ENCODE data around the gene INO80C.
"Not testable (repeated sequence)": the region's sequence is repeated elsewhere in the genome, so short reads cannot be mapped to it uniquely, and the experiment has no call there.

Gene INO80C

GRCh38 chr18:35457140-35457704 is 40.5 kb downstream of the INO80C start:
- FAIRE-seq, result peak; percentile 11

GRCh38 chr18:35455926-35456763 is 41.6 kb downstream of the INO80C start:
- FAIRE-seq, result no peak

GRCh38 chr18:35454803-35455202 is 43.0 kb downstream of the INO80C start:
- FAIRE-seq, result no peak

GRCh38 chr18:35453065-35453464 is 44.7 kb downstream of the INO80C start:
- FAIRE-seq, result not testable (repeated sequence)

- FAIRE-seq, result no peak
Measured at GRCh38 chr18:35451916-35452315, 45.8 kb downstream of the INO80C start.

- FAIRE-seq, result no peak
Measured at GRCh38 chr18:35451032-35451431, 46.7 kb downstream of the INO80C start.

- no peak for FAIRE-seq
Measured at GRCh38 chr18:35444636-35445035, 53.1 kb downstream of the INO80C start.

GRCh38 chr18:35443847-35444246 is 53.9 kb downstream of the INO80C start:
- FAIRE-seq, result no peak

GRCh38 chr18:35443434-35443833 is 54.3 kb downstream of the INO80C start:
- no peak for FAIRE-seq

- no peak for FAIRE-seq
Measured at GRCh38 chr18:35442701-35443100, 55.1 kb downstream of the INO80C start.

- no peak for FAIRE-seq
Measured at GRCh38 chr18:35441857-35442595, 55.7 kb downstream of the INO80C start.

GRCh38 chr18:35438480-35439234 is 59.1 kb downstream of the INO80C start:
- FAIRE-seq, result no peak

- no peak for FAIRE-seq
Measured at GRCh38 chr18:35437836-35438235, 59.9 kb downstream of the INO80C start.

GRCh38 chr18:35436076-35436649 is 61.6 kb downstream of the INO80C start:
- FAIRE-seq, result peak; percentile 64

- FAIRE-seq, result no peak
Measured at GRCh38 chr18:35435401-35435800, 62.4 kb downstream of the INO80C start.

- no peak for FAIRE-seq
Measured at GRCh38 chr18:35432565-35433001, 65.2 kb downstream of the INO80C start.

- no peak for FAIRE-seq
Measured at GRCh38 chr18:35431374-35431741, 66.4 kb downstream of the INO80C start.

- FAIRE-seq, result no peak
Measured at GRCh38 chr18:35430721-35431373, 66.9 kb downstream of the INO80C start.

GRCh38 chr18:35426786-35427185 is 71.0 kb downstream of the INO80C start:
- FAIRE-seq, result no peak

- no peak for FAIRE-seq
Measured at GRCh38 chr18:35424356-35424755, 73.4 kb downstream of the INO80C start.

- no peak for FAIRE-seq
Measured at GRCh38 chr18:35422237-35422636, 75.5 kb downstream of the INO80C start.

GRCh38 chr18:35418610-35419009 is 79.2 kb downstream of the INO80C start:
- FAIRE-seq, result no peak

Data from A204.1 (cell line).